ENCODE data around the gene CYB561. TPM values are rescaled to one million over a fixed set of nuclear protein-coding genes. Genes with fewer than 3 reads are reported as not detected.

Gene CYB561
- total RNA-seq, 1 experiment from 2014 or later = 67.6 TPM

DNA sequence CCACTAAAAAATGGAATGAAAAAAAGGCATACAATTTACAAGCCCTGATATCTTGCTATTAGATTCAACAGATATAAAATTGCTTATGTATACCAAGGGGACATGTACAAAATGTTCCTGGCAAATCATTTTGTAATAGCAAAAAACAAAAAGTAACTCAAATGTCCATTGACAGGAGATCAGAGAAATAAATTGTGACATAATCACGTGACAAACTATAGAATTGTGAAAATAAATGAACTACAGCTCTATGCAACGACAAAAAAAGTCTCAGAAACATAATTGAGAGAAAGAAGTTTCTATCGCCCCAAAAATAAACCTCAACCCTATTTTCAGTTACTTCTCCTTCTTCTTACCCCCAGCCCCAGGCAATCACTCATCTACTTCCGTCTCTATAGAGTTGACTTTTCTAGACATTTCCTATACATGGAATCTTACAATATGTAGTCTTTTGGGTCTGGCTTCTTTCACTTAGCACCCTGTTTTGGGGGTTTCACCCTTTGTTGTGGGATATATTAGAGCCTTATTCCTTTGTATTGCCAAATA, 18.7 kb upstream of the CYB561 start:
- CTCF ChIA-PET = no interaction called here

DNA sequence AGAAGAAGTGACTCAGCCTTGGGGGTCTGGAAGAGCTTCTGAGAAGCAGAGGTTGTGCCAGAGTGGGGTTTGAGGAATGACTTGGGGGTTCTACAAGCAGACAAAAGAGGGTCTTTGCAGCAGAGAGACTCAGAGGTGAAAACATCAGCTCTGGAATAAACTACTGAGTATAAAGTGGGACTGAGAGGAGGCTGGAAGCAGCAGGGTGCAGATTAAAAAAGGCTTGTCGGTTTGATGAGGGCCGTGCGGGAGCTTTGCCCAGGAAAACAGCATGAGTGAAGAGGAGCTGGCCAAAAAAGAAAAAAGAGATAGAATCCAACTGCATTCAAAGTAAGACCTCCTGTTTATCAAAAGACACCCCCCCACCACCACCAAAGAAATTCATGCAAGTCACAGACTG, 17.7 kb upstream of the CYB561 start:
- intact Hi-C loops (cut with micrococcal nuclease) = no loop called here
- ChIA-PET CTCF (no interaction called here), RAD21 (ENCODE audit: low non-redundant PET in 1 of 2, low total read pairs in 2 of 2, uncharacterized antibody in 2 of 2, unreplicated experiment in 2 of 2) (no interaction called here), POLR2A (no interaction called here)
- Histone ChIP-seq H2AFZ (ENCODE audit: low read depth, low read length, poor library complexity, severe bottlenecking) (no peak overlapping the region), H3K9ac (ENCODE audit: low read length) (no peak overlapping the region), H3K36me3 (ENCODE audit: control insufficient read depth in 1 of 2, insufficient read depth in 2 of 2, low read length in 2 of 2) (no peaks in the 10 kb centered on the region), H3K9me3 (ENCODE audit: control insufficient read depth in 1 of 2, insufficient read depth in 1 of 2, low read depth in 1 of 2, low read length in 2 of 2) (no peaks in the 10 kb centered on the region), H3K79me2 (ENCODE audit: insufficient read depth, low read length) (no peaks in the 10 kb centered on the region), H3K4me2 (ENCODE audit: low read length) (no peak overlapping the region), H3K9me2 (ENCODE audit: insufficient read depth) (no peaks in the 10 kb centered on the region), H3K4me1 (ENCODE audit: control insufficient read depth in 1 of 2, insufficient read depth in 2 of 2, low read length in 2 of 2) (peaks cover 9 to 38% of the 10 kb centered on the region in 2 experiments), H3K27me3 (ENCODE audit: insufficient read depth, low read length) (no peaks in the 10 kb centered on the region), H3K27ac (ENCODE audit: low read depth, low read length) (no peak overlapping the region), H3K4me3 (replicated peaks in 1 of 2; ENCODE audit: low read depth in 1 of 2, low read length in 2 of 2) (no peak overlapping the region), H4K20me1 (ENCODE audit: insufficient read depth) (no peaks in the 10 kb centered on the region)
- DNase-seq (ENCODE audit: low read depth, low spot score) = no peak
- BruUV-seq (replicated peaks) = no TSS peak
- no peak for ATAC-seq
- TF ChIP-seq ZFX (IDR thresholded peaks at IDR 0.05) = no peak
- TF ChIP-seq, protein P1, sequence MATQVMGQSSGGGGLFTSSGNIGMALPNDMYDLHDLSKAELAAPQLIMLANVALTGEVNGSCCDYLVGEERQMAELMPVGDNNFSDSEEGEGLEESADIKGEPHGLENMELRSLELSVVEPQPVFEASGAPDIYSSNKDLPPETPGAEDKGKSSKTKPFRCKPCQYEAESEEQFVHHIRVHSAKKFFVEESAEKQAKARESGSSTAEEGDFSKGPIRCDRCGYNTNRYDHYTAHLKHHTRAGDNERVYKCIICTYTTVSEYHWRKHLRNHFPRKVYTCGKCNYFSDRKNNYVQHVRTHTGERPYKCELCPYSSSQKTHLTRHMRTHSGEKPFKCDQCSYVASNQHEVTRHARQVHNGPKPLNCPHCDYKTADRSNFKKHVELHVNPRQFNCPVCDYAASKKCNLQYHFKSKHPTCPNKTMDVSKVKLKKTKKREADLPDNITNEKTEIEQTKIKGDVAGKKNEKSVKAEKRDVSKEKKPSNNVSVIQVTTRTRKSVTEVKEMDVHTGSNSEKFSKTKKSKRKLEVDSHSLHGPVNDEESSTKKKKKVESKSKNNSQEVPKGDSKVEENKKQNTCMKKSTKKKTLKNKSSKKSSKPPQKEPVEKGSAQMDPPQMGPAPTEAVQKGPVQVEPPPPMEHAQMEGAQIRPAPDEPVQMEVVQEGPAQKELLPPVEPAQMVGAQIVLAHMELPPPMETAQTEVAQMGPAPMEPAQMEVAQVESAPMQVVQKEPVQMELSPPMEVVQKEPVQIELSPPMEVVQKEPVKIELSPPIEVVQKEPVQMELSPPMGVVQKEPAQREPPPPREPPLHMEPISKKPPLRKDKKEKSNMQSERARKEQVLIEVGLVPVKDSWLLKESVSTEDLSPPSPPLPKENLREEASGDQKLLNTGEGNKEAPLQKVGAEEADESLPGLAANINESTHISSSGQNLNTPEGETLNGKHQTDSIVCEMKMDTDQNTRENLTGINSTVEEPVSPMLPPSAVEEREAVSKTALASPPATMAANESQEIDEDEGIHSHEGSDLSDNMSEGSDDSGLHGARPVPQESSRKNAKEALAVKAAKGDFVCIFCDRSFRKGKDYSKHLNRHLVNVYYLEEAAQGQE (IDR thresholded peaks at IDR 0.05; ENCODE audit: low read depth) = no peak
- TF ChIP-seq, protein P2, sequence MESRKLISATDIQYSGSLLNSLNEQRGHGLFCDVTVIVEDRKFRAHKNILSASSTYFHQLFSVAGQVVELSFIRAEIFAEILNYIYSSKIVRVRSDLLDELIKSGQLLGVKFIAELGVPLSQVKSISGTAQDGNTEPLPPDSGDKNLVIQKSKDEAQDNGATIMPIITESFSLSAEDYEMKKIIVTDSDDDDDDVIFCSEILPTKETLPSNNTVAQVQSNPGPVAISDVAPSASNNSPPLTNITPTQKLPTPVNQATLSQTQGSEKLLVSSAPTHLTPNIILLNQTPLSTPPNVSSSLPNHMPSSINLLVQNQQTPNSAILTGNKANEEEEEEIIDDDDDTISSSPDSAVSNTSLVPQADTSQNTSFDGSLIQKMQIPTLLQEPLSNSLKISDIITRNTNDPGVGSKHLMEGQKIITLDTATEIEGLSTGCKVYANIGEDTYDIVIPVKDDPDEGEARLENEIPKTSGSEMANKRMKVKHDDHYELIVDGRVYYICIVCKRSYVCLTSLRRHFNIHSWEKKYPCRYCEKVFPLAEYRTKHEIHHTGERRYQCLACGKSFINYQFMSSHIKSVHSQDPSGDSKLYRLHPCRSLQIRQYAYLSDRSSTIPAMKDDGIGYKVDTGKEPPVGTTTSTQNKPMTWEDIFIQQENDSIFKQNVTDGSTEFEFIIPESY (IDR thresholded peaks at IDR 0.05; ENCODE audit: extremely low read depth, insufficient replicate concordance, low read length) = no peak

More for the DNA sequence above, 18.7 kb upstream of the CYB561 start:
- Histone ChIP-seq H3K4me2 (ENCODE audit: low read length) (no peak overlapping the region), H3K9me2 (ENCODE audit: insufficient read depth) (no peaks in the 10 kb centered on the region), H3K4me1 (ENCODE audit: control insufficient read depth in 1 of 2, insufficient read depth in 2 of 2, low read length in 2 of 2) (peaks cover 9 to 38% of the 10 kb centered on the region in 2 experiments), H3K9me3 (ENCODE audit: control insufficient read depth in 1 of 2, insufficient read depth in 1 of 2, low read depth in 1 of 2, low read length in 2 of 2) (no peaks in the 10 kb centered on the region), H3K9ac (ENCODE audit: low read length) (no peak overlapping the region), H3K36me3 (ENCODE audit: control insufficient read depth in 1 of 2, insufficient read depth in 2 of 2, low read length in 2 of 2) (no peaks in the 10 kb centered on the region), H4K20me1 (ENCODE audit: insufficient read depth) (no peaks in the 10 kb centered on the region), H3K27me3 (ENCODE audit: insufficient read depth, low read length) (no peaks in the 10 kb centered on the region), H3K27ac (ENCODE audit: low read depth, low read length) (no peak overlapping the region), H2AFZ (ENCODE audit: low read depth, low read length, poor library complexity, severe bottlenecking) (no peak overlapping the region), H3K79me2 (ENCODE audit: insufficient read depth, low read length) (no peaks in the 10 kb centered on the region), H3K4me3 (replicated peaks in 1 of 2; ENCODE audit: low read depth in 1 of 2, low read length in 2 of 2) (no peak overlapping the region)
- DNase-seq (ENCODE audit: low read depth, low spot score) (no peak), ATAC-seq (no peak)
- no TSS peak for BruUV-seq (replicated peaks)
- intact Hi-C loops (cut with micrococcal nuclease) = no loop called here
- RAD21 ChIA-PET (ENCODE audit: low non-redundant PET in 1 of 2, low total read pairs in 2 of 2, uncharacterized antibody in 2 of 2, unreplicated experiment in 2 of 2) = no interaction called here
- no peak for TF ChIP-seq POLR2A (IDR thresholded peaks at IDR 0.05; ENCODE audit: borderline replicate concordance, extremely low read depth, insufficient read depth, insufficient read length)
- TF ChIP-seq, protein P3, sequence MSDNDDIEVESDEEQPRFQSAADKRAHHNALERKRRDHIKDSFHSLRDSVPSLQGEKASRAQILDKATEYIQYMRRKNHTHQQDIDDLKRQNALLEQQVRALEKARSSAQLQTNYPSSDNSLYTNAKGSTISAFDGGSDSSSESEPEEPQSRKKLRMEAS (IDR thresholded peaks at IDR 0.05) = no peak
- TF ChIP-seq FOSL1 (IDR thresholded peaks at IDR 0.05; ENCODE audit: low read depth) = no peak
- TF ChIP-seq, protein P2 (IDR thresholded peaks at IDR 0.05; ENCODE audit: extremely low read depth, insufficient replicate concordance, low read length) = no peak
- POLR2A ChIA-PET = interaction anchor here (0.7 kb wide), 1 partner anchor 87 kb away, joined by 3 read pairs; no protein-coding TSS in a partner anchor

Measured in HCT116 (cell line).